Glomerular visceral epithelial cell (primary cell): ENCODE results near the gene CCDC85B.

Experiments used
- DNase-seq: peaks from one replicate; pipeline ENCODE4 v3.0.0-alpha.2; 2016; ENCODE audit errors: extremely low spot score

The CCDC85B gene

GRCh38 chr11:65857853-65858680, 32.4 kb upstream of the CCDC85B start, which contains the start of gene CFL1:
Gene CFL1, minus strand, starts transcription at chr11:65858180. Its CDS starts 81 bp downstream, at chr11:65858099.
- peak; percentile 98 for DNase-seq

DNA sequence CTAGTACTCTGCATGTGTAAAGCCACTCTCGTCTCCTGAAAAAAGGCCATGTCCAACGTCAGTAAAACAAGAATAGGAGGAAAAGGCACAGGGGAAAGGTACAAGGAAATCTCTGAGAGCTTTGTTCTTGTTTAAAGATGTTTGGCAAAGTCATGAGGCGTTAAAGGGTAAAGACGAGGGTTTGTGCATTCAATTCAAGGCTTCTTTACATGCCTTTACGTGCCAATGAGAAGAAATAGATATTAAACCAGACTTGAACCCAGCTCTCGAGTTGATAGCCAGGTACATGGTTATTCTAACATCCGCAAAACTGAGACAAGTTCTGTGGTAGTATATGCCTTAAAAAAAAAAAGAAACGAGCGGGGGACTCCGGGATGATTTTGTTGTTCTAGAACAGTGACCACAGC, 31.8 kb upstream of the CCDC85B start:
- DNase-seq: no peak

GRCh38 chr11:65859095-65859811, 31.2 kb upstream of the CCDC85B start:
- DNase-seq: peak; percentile 99

- DNase-seq: no peak
These were observed 30.6 kb upstream of the CCDC85B start for GRCh38 chr11:65859812-65860277.

GRCh38 chr11:65860278-65861164, 30.0 kb upstream of the CCDC85B start, which contains the start of gene MUS81:
Gene MUS81, plus strand, starts transcription at chr11:65860433. Its CDS starts 321 bp downstream, at chr11:65860754.
- peak; percentile 98 for DNase-seq

DNA sequence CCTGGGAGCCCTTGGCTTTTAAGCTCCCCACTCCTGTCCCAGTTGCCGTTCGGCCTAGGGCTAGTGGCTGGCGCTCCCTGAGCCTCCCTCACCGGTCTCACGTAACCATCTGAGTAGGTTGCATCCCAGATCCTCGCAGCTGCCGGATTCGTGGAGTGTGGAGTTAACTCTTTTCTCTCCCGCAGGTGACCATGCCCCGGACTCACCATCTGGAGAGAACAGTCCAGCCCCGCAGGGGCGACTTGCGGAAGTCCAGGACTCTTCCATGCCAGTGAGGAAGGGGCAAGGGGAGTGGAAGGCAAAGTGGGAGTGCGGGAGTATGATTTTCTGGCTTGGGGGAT, 29.3 kb upstream of the CCDC85B start:
- peak; percentile 11 for DNase-seq

GRCh38 chr11:65861533-65862183, 28.8 kb upstream of the CCDC85B start:
- DNase-seq: no peak

DNA sequence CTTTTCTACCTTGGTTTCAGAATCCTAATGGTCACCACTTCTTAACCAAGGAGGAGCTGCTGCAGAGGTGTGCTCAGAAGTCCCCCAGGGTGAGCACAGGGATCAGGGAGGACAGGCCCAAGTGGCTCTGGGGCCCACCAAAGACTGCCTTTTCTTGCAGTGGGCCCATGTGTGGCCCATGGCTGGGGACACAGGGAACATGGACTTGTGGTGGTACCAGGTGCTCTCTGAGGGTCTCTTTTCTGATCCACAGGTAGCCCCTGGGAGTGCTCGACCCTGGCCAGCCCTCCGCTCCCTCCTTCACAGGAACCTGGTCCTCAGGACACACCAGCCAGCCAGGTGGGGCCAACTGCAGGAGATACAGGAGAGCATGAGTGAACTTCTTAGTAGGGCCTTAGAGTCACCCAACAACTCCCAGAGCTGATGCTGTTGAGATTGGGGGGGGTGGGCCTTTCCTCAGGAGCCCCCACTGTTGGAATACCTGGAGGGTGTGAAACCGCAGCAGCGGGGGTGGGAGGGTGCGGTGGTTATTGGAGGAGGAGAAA, 28.2 kb upstream of the CCDC85B start:
- DNase-seq: no peak

GRCh38 chr11:65862941-65863888, 27.3 kb upstream of the CCDC85B start:
- no peak for DNase-seq

GRCh38 chr11:65863889-65864705, 26.4 kb upstream of the CCDC85B start:
- no peak for DNase-seq

DNA sequence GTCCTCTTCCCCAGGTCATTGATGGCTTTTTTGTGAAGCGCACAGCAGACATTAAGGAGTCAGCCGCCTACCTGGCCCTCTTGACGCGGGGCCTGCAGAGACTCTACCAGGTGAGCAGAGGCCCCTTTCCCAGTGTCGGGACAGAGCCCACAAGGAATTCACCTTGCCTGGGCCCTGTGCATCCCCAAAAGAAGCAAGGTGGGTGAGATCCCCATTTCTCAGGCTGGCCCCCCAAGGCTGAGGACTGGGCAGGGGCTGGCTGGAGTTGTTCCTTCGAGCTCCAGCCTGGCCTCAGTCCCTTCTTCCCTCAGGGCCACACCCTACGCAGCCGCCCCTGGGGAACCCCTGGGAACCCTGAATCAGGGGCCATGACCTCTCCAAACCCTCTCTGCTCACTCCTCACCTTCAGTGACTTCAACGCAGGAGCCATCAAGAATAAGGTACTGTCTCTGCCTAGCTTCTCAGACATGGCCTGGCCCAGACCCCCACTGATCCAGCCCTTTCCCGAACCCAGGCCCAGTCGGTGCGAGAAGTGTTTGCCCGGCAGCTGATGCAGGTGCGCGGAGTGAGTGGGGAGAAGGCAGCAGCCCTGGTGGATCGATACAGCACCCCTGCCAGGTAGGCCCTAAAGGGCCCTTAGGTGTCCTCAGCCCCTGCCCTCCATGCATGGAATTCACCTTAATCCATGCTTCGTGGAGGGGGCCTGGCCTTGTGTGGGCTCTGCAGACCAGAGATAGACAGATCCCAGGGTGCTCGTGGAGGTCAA, 25.6 kb upstream of the CCDC85B start:
- no peak for DNase-seq

- no peak for DNase-seq
These were observed 24.8 kb upstream of the CCDC85B start for GRCh38 chr11:65865550-65866172.

DNA sequence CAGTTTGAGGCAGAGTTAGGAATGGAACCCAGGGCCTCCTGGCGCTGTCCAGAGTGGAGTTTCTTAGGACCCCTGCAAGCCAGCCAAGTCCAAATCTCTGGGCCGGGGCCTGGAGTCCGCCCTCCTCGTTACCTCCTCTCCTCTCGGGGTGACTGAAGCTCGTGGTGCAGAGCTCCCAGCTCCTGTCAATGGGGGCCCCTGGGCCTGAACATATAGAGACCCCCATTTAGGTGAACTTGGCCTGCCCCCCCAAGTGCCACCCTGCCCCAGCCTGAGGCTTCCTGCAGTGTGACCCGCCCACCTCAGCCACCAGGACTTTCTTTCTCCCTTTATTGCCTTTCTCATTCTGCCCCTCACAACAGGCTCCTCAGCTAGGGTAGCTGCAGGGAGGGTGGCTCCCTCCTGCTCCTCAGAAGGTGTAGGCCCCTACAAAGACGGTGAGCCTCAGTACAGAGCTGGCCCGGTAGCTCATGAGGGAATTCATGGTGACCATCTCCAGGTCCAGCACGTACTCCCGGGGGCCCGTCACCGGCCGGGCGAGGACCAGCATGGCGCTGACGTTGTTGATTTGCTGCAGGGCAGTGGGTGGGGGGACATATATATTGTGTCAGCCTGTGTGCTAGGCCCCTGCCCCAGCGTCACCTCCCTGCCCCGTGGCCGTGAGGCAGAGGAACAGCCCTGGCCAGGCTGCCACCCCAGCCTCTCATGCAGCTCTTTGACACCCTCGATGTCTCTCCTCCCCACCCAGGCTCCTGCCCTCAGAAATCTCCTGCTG, 23.8 kb upstream of the CCDC85B start:
- no peak for DNase-seq

DNA sequence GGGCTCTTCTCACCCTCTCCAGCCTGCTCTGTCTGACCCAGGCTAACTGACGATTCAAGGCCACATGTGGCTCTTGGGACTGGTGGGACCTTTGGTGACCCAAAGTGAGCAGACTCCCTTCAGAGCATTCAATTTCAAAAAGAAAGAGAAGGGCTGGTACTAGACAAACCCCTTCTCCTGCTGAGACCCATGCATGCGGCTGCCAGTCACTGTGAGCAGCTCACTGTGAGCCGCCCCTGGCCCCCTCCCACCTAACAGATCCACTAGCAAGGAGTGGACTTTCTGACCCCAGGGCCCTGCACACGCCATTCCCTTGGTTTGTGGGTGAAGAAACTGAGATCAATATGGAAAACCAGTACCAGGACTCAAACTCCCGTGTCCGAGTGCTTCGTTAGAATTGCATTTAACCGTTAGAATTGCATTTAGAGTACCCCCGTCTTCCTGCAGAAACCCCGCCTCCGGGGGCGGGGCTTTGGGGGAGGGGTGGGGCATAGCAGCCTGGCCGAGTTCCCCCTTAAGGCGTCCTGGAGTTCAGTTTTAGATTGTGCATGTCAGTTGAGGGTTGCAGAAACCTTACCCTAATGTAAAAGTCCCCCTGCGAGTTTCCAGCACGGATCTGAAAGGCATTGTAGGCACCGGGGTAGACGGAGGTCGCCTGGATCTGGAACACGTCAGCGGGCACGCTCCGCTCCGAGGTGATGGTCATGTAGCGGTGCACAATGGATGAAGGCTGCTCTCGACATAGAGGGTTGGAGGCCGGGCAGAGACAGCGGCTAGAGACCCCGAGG, 23.0 kb upstream of the CCDC85B start:
- DNase-seq: no peak

- no peak for DNase-seq
These were observed 22.3 kb upstream of the CCDC85B start for GRCh38 chr11:65868076-65868667.

- no peak for DNase-seq
These were observed 21.6 kb upstream of the CCDC85B start for GRCh38 chr11:65868907-65869306.
